PC-9 (cell line): ENCODE data around the gene ERGIC2. TPM values are rescaled to one million over a fixed set of nuclear protein-coding genes. Genes with fewer than 3 reads are reported as not detected.

Experiments used
- BruUV-seq: library from RNA; stranded (reverse); fragments of 400-500 nt; replicated peaks from 2 replicates; lab custom pipeline; 2021; lab: Mats Ljungman, UMichigan
- CTCF ChIA-PET: fragments of 300-600 bp; sonication (Branson Sonifier 250); formaldehyde crosslinking; loops from one replicate; lab custom pipeline; 2022; ENCODE audit warnings: antibody characterized with exemption; lab: Charles Lee
- POLR2A ChIA-PET: fragments of 300-600 bp; sonication (Branson Sonifier 250); formaldehyde crosslinking; loops from one replicate; lab custom pipeline; 2022; ENCODE audit warnings: antibody characterized with exemption; ENCODE audit not compliant: unreplicated experiment; lab: Charles Lee
- DNase-seq, 2 experiments: peaks; one replicate each; pipeline versions ENCODE4 v3.0.0 to v3.0.0-alpha.2; 2015 to 2022; ENCODE audit warnings: mixed read lengths in 1 of 2
- H2AFZ ChIP-seq: fragments of 200-600 bp; sonication (generic); 2 replicates; pipeline ENCODE4 v1.8.1; 2017; ENCODE audit warnings: antibody characterized with exemption
- H3F3A ChIP-seq: fragments of 200-600 bp; sonication (generic); 2 replicates; pipeline ENCODE4 v1.8.1; 2017; ENCODE audit warnings: antibody characterized with exemption, mild to moderate bottlenecking, low read depth; ENCODE audit not compliant: insufficient read depth
- H3K27ac ChIP-seq: fragments of 200-600 bp; sonication (generic); 2 replicates; pipeline ENCODE4 v1.6.1; 2016; ENCODE audit warnings: mixed run types
- H3K27me3 ChIP-seq: fragments of 200-600 bp; sonication (generic); 2 replicates; pipeline ENCODE4 v1.6.1; 2016; ENCODE audit warnings: low read depth, mixed run types; ENCODE audit not compliant: insufficient read depth
- H3K36me3 ChIP-seq: fragments of 200-600 bp; sonication (generic); 2 replicates; pipeline ENCODE4 v1.6.1; 2016; ENCODE audit warnings: low read depth, mixed run types
- H3K4me1 ChIP-seq: fragments of 200-600 bp; sonication (generic); replicated peaks from 2 replicates; pipeline ENCODE4 v1.6.1; 2016; ENCODE audit warnings: mixed run types; ENCODE audit not compliant: insufficient read depth
- H3K4me2 ChIP-seq: fragments of 200-600 bp; sonication (generic); 2 replicates; pipeline ENCODE4 v1.6.1; 2017; ENCODE audit warnings: mixed run types
- H3K4me3 ChIP-seq: fragments of 200-600 bp; sonication (generic); 2 replicates; pipeline ENCODE4 v1.6.1; 2016; ENCODE audit warnings: mixed run types
- H3K79me2 ChIP-seq: fragments of 200-600 bp; sonication (generic); 2 replicates; pipeline ENCODE4 v1.6.1; 2017; ENCODE audit warnings: low read depth, mixed run types
- H3K9me2 ChIP-seq: fragments of 200-600 bp; sonication (generic); 2 replicates; pipeline ENCODE4 v1.8.1; 2017; ENCODE audit warnings: mild to moderate bottlenecking; ENCODE audit not compliant: insufficient read depth
- H3K9me3 ChIP-seq: fragments of 200-600 bp; sonication (generic); 2 replicates; pipeline ENCODE4 v1.8.1; 2016; ENCODE audit warnings: low read depth; ENCODE audit not compliant: insufficient read depth
- H4K20me1 ChIP-seq: fragments of 200-600 bp; sonication (generic); 2 replicates; pipeline ENCODE4 v1.8.1; 2017; ENCODE audit not compliant: insufficient read depth
- CTCF ChIP-seq: fragments of 200-600 bp; sonication (generic); conservative IDR thresholded peaks from 2 replicates; pipeline ENCODE4 v1.6.1; 2017; ENCODE audit warnings: mixed run types, antibody characterized with exemption, mild to moderate bottlenecking, moderate library complexity
- EZH2 ChIP-seq: fragments of 200-600 bp; sonication (generic); IDR thresholded peaks from 2 replicates; pipeline ENCODE4 v1.8.0; 2017; ENCODE audit warnings: antibody characterized with exemption, low read depth
- intact Hi-C: fragments of 100-400 bp; cut with micrococcal nuclease; formaldehyde crosslinking; loops from one replicate; pipeline ENCODE4 v1.10.0; 2022; ENCODE audit not compliant: unreplicated experiment
- total RNA-seq: library from RNA; stranded (reverse); gene quantifications from 2 replicates; pipeline ENCODE4 v1.2.3, GENCODE V29; 2021

The ERGIC2 gene
- total RNA-seq, 1 experiment from 2014 or later = 141 TPM

- peak overlapping the region; percentile 6; the same call in 1 of the 2 replicates for H2AFZ ChIP-seq
- H3K36me3 ChIP-seq = no peaks in the 10 kb centered on the region
- H4K20me1 ChIP-seq = no peaks in the 10 kb centered on the region
- H3K9me3 ChIP-seq = no peaks in the 10 kb centered on the region
- no peaks in the 10 kb centered on the region for H3K79me2 ChIP-seq
- POLR2A ChIA-PET = no interaction called here
- intact Hi-C loops = no loop called here
- BruUV-seq = no TSS peak
- H3K9me2 ChIP-seq = no peaks in the 10 kb centered on the region
- no peak for DNase-seq
- no peaks in the 10 kb centered on the region for H3K27me3 ChIP-seq
- H3F3A ChIP-seq = no peaks in the 10 kb centered on the region
- H3K4me1 ChIP-seq = no peaks in the 10 kb centered on the region
- no peak overlapping the region for H3K4me2 ChIP-seq
- CTCF ChIA-PET = no interaction called here
- TF ChIP-seq CTCF (no peak), EZH2 (no peak)
- H3K27ac ChIP-seq = no peak overlapping the region
- no peak overlapping the region for H3K4me3 ChIP-seq
Observed at GRCh38 chr12:29402437-29402836, 21.5 kb upstream of the ERGIC2 start.

DNA sequence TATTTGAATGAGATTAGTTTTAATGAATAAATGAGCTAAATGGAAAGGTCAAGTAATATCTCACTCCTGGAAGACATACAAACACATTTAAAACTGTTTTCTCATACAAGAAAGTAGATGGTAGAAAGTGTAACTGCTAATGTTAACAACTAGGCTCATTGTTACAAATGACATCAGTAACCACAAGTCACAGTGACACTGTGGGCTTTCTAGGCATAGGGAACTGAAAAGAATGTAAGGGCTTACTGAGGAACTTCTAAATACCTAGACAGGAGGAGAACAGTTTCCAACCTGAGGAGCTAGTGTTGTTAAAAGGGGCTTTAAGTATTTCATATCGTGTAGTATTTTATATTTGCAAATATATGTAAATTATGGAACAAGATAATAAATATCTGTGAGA lies 17.5 kb upstream of the ERGIC2 start:
- POLR2A ChIA-PET = interaction anchor here (0.7 kb wide), 1 partner anchor 1371 kb away, joined by 3 read pairs; no protein-coding TSS in a partner anchor

GRCh38 chr12:29396774-29397173 lies 15.8 kb upstream of the ERGIC2 start:
- ChIA-PET CTCF (no interaction called here), POLR2A (no interaction called here)
- Histone ChIP-seq H3K4me2 (no peak overlapping the region), H4K20me1 (no peaks in the 10 kb centered on the region), H3K4me3 (no peak overlapping the region), H3K4me1 (no peaks in the 10 kb centered on the region), H3K27ac (no peak overlapping the region), H3F3A (no peaks in the 10 kb centered on the region), H3K9me3 (no peaks in the 10 kb centered on the region), H2AFZ (no peak overlapping the region), H3K79me2 (no peaks in the 10 kb centered on the region), H3K27me3 (no peaks in the 10 kb centered on the region), H3K9me2 (no peaks in the 10 kb centered on the region), H3K36me3 (no peaks in the 10 kb centered on the region)
- no TSS peak for BruUV-seq
- DNase-seq = no peak
- intact Hi-C loops = no loop called here
- TF ChIP-seq CTCF (no peak), EZH2 (no peak)

More for the DNA sequence above, 17.5 kb upstream of the ERGIC2 start:
- no peaks in the 10 kb centered on the region for H3K9me3 ChIP-seq
- DNase-seq = no peak
- no peaks in the 10 kb centered on the region for H3K27me3 ChIP-seq
- no peaks in the 10 kb centered on the region for H3K9me2 ChIP-seq
- intact Hi-C loops = no loop called here
- no peaks in the 10 kb centered on the region for H3F3A ChIP-seq
- H3K4me2 ChIP-seq = no peak overlapping the region
- no peak overlapping the region for H3K4me3 ChIP-seq
- TF ChIP-seq EZH2 = no peak
- TF ChIP-seq CTCF = no peak
- H2AFZ ChIP-seq = no peak overlapping the region
- H3K27ac ChIP-seq = no peak overlapping the region
- no peaks in the 10 kb centered on the region for H3K36me3 ChIP-seq
- CTCF ChIA-PET = no interaction called here
- no peaks in the 10 kb centered on the region for H4K20me1 ChIP-seq
- BruUV-seq = no TSS peak
- H3K79me2 ChIP-seq = no peaks in the 10 kb centered on the region
- H3K4me1 ChIP-seq = no peaks in the 10 kb centered on the region
